AG10803 (cell line): ENCODE measurements around the gene SERINC3.

ENCODE experiments used
- DNase-seq: peaks from one replicate; pipeline ENCODE4 v3.0.0; 2010; ENCODE audit warnings: low read depth
- H3K4me3 ChIP-seq: 2 replicates; pipeline ENCODE4 v1.5.1; 2011; ENCODE audit warnings: mild to moderate bottlenecking, low read length, control low read depth
- TF ChIP-seq, protein P1 (sequence below): conservative IDR thresholded peaks from 2 replicates; pipeline ENCODE4 v1.5.1; 2011; ENCODE audit warnings: mild to moderate bottlenecking, low read length, control low read depth, inconsistent platforms

The SERINC3 gene

GRCh38 chr20:44544263-44544662 lies 22.4 kb upstream of the SERINC3 start:
- TF ChIP-seq, protein P1, sequence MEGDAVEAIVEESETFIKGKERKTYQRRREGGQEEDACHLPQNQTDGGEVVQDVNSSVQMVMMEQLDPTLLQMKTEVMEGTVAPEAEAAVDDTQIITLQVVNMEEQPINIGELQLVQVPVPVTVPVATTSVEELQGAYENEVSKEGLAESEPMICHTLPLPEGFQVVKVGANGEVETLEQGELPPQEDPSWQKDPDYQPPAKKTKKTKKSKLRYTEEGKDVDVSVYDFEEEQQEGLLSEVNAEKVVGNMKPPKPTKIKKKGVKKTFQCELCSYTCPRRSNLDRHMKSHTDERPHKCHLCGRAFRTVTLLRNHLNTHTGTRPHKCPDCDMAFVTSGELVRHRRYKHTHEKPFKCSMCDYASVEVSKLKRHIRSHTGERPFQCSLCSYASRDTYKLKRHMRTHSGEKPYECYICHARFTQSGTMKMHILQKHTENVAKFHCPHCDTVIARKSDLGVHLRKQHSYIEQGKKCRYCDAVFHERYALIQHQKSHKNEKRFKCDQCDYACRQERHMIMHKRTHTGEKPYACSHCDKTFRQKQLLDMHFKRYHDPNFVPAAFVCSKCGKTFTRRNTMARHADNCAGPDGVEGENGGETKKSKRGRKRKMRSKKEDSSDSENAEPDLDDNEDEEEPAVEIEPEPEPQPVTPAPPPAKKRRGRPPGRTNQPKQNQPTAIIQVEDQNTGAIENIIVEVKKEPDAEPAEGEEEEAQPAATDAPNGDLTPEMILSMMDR, result no peak
- no peak overlapping the region for H3K4me3 ChIP-seq
- no peak for DNase-seq

- no peak for DNase-seq
- TF ChIP-seq, protein P1, result no peak
- H3K4me3 ChIP-seq, result no peak overlapping the region
These were observed 21.5 kb upstream of the SERINC3 start for GRCh38 chr20:44543358-44543757.

GRCh38 chr20:44542890-44543289 lies 21.0 kb upstream of the SERINC3 start:
- H3K4me3 ChIP-seq, result no peak overlapping the region
- TF ChIP-seq, protein P1, result no peak
- DNase-seq, result no peak

GRCh38 chr20:44541992-44542391 lies 20.1 kb upstream of the SERINC3 start:
- no peak overlapping the region for H3K4me3 ChIP-seq
- TF ChIP-seq, protein P1, result no peak
- DNase-seq, result no peak

GRCh38 chr20:44540834-44541233 lies 19.0 kb upstream of the SERINC3 start:
- DNase-seq, result peak; percentile 50
- H3K4me3 ChIP-seq, result no peak overlapping the region
- TF ChIP-seq, protein P1, result no peak

DNA sequence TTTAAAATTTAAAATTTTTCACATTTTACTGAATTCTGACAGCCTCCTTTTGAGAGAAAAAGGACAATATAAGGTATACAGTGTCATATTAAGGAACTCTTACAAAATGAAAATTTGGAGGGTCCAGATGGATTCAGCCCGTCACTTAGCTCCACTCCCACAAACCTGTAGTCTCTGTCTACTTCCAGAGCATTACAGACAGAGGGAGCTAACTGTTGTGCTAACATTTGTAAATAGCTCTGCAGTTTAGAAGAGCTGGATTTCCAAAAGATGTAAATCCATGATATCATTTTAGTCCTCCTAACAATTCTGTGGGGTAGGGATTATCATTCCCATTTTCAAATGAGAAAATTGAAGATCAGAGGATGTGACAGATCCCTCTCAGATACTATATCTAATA lies 16.1 kb upstream of the SERINC3 start:
- no peak overlapping the region for H3K4me3 ChIP-seq
- no peak for DNase-seq
- TF ChIP-seq, protein P1, result peak; percentile 38

DNA sequence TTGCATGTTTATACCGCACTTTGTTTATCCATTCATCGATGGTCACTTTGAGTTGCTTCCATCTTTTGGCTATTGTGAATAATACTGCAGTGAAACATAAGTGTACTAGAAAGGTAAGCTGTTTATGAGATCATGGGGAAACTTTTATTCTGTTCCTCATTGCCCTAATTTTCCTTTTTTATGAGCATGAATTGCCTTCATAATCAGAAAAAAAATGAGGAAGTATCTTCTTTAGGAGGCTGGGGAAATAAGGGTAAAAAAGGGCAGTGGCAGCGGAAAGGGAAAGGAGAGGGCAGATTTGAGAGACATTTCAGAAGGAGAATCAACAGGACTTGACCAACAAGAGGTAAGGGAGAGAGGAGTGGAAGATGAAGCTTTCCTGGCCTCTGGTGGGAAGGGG lies 14.3 kb upstream of the SERINC3 start:
- DNase-seq, result no peak
- no peak overlapping the region for H3K4me3 ChIP-seq
- TF ChIP-seq, protein P1, result no peak
